HT-29 (cell line): ENCODE results near the gene HELZ2. TPM values are rescaled to one million over a fixed set of nuclear protein-coding genes. Genes with fewer than 3 reads are reported as not detected.

Experiments used
- DNase-seq: peaks from one replicate; pipeline ENCODE4 v3.0.0-alpha.2; 2015; ENCODE audit warnings: low spot score
- total RNA-seq: library from RNA; depleted of rRNA; stranded (reverse); fragments of >200 nt; shearing (Covaris generic); gene quantifications from 2 replicates; pipeline ENCODE4 v1.2.3, GENCODE V29; 2014

HELZ2 gene
- total RNA-seq, 1 experiment from 2014 or later = 163 TPM

DNA sequence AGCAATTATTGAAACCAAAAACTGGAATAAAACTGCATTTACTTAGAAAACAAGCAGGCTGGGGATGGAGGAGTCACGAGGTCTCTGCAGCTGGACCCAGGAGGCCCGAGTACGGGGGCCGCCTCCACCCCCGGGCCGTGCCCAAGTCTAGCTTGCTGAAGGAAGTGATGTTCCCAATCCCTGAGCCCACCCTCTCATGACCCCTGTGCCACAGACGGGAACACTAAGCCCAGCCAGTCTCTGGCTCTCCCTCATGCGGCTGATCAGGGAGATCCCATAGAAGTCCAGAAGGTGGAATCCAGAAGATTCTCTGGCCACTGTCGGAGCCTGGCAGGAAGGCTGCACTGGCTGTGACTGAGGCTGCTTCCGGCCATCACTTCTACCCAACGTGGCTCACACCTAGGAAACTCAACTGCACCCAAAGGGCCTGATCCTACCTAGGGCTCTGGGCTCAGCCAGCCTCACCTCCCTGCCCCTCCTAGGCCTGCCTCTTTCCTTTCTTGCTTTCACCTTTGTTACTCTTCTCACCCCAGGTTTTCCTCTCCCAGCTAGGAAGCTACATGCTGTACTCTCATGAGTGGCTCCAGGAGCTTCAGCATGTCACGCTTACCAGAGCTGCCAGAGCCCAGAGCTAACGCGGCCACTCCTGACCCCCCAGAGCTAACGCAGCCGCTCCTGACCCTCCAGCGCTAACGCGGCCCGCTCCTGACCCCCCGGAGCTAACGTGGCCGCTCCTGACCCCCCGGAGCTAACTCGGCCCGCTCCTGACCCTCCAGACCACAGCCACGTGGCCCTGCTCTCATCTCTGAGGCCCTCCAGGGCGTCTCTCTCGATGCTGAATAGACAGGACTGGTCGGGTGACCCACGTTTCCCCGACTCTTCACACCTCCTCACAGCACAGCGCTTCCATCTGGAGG is 24.7 kb upstream of the HELZ2 start:
- no peak for DNase-seq

- peak; percentile 63 for DNase-seq
These were observed 23.8 kb upstream of the HELZ2 start for GRCh38 chr20:63597651-63598478.

DNA sequence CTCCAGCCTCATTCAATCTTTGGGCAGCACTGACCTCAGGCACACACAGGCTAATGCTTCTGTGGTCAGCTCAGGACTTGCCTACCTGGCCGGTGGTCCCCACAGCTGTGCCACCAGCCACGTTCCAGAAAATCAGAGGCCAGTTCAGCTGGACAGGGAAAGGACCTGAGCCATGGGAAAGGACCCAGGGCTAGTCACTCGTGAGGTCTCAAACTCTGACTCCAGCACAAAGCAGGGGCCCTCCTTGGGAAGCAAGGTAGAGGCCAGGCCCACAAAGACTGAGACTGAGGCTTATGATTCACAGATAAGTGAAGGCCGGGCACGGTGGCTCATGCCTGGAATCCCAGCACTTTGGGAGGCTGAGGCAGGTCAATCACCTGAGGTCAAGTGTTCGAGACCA is 22.4 kb upstream of the HELZ2 start:
- no peak for DNase-seq

DNA sequence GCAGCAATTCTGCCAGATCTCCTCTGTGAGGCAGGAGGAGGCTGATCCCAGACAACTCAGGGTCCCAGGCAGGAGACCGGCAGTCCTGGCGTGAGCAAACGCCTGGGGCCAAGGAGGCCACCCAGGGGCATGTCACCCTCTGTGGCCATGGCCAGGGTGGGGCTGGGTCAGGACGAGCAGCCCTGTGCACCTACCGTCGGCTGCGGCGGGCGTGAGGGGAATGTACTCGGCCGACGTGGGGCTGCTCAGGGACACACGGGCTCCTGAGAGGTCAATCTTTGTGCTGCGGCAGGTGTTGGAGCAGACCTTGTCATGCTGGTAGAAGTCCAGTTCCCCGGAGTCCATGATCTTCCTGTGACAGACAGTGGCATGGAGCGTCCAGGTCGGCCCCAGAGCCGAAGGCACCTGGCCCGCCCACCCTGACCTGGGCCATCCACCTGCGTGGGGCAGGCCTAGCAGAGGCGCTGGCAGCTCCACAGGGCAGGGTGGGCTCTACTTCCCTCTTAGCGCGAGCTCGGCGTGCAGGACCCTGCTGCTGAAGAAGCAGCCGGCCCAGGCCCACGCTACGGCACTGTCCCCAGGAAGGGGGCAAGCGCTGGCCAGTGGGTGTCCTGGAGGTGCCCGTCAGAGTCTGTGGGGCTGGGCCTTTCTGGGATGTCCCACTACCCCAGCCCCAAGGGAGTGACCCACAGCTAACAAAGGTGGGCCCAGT is 21.5 kb upstream of the HELZ2 start:
- DNase-seq = no peak

GRCh38 chr20:63594043-63594561 is 20.1 kb upstream of the HELZ2 start:
- no peak for DNase-seq

DNA sequence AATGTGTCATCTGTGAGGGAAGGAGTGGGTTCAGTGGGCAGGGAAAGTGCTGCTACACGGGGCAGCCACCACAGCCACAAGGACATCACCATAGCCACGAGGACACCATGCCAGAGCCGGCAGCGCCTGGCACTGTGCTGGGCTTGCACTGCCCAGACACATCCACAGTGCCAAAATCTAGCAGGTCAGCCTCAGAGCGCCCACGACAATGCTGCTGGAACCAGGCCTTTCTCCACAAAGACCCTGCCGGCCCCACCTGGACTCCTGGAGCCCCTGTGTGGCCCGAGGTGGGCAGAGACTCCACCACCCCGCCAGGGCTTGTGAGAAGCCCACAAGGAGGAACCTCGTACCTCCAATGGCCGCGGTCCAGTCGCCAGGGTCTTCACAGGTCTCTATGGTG is 18.6 kb upstream of the HELZ2 start:
- no peak for DNase-seq

DNA sequence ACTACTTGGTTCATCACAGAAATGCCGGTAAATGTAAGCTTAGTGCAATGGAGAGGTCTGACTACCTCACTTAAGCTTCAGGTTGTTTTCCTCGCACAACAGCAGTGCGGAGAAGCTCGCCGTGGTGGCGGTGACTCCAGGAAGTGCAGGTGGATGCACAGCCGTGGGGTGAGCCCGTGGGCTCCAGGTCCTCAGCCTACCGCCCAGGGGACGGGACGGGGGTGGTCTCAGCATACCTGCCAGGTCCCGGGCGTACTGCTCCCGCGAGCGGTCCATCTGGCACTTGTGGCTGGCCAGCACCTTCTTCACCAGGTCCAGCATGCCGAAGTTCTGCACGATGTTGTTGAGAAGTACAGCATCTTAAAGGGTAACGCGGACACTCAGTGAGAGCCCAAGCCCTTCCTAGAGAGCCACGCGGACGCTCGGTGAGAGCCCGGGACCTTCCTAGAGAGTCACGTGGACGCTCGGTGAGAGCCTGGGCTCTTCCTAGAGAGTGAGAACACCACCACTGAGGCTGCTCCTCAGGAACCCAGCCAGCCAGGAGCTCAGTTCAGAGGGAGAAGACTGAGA is 17.8 kb upstream of the HELZ2 start:
- DNase-seq = no peak

DNA sequence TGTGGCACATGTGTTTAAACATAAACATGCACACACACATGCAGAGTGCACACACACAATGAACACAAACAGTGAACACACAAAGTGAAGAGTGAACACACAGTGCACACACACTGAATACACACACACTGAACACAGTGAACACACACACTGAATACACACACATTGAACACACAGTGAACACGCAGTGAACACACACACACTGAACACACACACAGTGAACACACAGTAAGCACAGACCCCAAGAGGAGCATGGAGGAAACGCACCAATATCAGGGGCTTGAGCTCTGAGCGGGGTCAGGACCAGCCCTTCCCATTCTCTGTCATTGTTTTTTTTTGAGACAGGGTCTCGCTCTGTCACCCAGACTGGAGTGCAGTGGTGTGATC is 17.1 kb upstream of the HELZ2 start:
- no peak for DNase-seq

- DNase-seq = no peak
These were observed 16.4 kb upstream of the HELZ2 start for GRCh38 chr20:63590218-63591146.

GRCh38 chr20:63589261-63590217 is 15.5 kb upstream of the HELZ2 start:
- DNase-seq = no peak

DNA sequence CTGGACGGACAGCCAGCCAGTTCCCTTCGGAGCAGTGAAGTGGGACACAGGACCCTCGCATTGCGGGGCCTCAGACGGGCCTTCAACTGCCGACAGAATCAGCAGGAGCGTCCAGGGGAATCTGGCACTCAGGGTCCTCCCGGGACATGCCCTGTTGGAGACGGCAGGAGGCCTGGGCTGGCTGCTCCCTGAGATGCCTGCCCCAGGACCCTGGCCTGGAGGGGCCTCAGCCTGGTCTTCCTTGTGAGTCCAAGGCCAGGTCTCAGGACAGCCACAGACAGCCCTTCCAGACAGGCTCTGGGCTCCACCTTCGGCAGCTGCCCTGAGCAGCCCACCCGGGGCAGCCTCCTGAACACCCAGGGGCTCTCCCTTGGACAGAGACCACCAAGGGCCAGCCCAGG is 14.6 kb upstream of the HELZ2 start:
- DNase-seq = no peak

DNA sequence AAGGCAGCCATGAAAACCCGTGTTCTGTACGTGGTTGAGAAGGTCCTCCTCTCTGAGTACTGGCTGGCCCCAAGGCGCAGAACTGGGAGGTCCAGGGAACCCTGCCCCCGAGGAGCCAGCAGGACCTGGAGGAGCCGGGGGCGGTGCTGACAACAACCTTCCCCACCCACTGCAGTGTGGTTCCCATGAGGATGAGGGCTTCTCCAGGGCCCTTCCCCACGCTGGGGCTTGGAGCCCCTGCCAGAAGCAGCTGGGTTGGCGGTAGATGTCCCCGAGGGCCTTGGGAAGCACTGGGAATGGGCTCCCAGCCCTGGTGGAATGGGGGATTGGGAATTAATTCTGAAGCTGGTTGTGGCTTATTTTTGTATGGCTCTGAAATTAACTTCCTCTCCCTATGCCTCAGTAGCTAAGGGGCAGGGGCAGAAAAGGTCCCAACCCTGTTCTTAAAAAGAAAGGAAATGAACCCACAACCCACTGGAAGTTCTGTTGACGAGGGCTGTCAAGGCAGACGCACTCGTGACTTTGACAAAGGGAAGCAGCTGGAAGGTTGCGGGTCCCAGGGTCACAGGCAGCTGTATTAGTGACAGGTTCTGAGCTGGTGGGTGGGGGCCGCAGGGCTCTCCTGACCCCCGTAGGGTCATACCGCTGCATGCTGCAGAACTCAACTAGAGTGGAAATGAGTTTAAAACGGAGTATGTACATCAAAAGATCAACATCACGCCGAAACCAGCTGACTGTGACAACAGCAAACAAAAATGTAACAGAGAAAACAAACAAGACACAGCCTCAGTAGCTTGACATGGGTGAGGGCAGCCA is 13.9 kb upstream of the HELZ2 start:
- no peak for DNase-seq

DNA sequence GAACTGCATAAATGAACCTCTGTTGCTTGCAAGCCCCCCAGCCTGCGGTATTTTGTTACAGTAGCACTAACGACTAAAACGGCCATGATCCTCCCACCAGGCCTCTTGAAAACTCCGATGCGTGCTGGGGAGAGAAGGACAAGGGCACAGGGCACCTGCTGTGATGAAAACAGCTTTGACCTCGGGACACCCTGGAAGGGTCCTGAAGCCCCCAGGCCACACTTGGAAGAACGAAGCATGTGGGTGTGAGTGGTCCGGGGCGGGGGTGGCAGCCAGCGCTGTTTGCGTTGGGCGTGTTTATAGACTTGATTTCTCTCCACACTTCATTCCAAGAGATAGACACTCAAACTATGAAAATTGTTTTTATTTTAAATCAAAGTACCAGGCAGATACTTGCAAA is 13.2 kb upstream of the HELZ2 start:
- no peak for DNase-seq

DNA sequence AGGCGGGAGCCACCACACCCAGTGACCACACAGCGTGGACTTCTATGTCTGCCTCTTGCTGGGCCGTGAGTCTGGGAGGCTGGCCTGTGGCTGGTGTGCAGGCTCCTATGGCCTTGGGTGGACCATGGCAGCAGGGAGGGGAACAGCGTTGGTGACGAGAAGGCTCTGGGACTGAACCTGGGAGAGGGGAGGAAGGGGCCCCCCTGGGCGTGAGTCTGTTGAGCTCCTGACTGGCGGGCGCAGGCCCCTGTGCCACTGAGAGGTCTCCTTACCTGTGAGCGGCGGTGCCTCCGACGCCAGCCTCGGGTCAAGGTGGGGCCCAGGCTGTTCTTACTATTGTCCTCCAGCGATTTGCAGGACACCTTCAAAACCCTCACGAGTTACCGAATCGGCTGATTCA is 12.8 kb upstream of the HELZ2 start:
- DNase-seq = no peak

DNA sequence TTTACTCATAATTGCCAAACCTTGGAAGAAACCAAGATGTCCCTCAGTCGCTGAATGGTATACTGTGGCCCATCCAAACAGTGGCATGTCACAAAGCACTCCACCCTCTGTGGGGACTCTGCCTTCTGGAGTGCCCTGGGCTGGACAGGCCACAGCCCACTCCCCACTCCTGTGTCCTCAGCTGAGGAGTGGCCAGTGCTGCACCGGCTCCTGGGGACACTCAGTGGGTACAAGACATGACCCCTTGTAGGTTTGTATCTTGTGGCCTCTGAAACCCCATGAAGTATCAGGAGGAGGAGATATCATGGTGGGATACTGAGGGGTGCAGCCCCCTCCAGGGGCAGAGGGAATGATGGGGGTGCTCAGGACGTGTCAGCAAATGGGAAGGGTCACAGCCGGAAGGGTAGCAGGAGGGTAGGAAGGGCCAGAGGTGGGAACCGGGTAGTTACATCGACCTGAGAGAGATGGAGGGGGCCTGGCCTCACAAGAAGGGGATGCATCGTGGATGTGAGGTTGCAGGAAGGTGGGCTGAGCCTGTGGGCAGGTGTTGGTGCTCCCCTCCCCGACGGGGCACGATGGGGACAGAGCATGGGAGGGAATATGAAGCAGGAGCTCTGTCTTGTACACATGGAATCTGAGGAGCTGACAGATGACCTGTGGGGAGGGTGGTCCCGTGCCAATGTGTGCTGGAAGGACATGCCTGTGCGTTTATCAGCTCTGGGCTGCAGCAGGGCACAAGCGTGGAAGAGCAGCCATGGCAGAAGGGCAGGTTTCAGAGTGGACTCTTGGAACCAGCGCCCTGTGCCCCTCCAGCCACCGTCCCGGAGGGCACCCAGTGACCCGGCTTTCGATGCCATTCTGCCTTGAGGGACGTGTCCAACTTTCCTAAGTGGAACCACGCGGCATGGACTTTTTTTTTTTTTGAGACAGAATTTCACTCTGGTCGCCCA is 11.9 kb upstream of the HELZ2 start:
- no peak for DNase-seq

DNA sequence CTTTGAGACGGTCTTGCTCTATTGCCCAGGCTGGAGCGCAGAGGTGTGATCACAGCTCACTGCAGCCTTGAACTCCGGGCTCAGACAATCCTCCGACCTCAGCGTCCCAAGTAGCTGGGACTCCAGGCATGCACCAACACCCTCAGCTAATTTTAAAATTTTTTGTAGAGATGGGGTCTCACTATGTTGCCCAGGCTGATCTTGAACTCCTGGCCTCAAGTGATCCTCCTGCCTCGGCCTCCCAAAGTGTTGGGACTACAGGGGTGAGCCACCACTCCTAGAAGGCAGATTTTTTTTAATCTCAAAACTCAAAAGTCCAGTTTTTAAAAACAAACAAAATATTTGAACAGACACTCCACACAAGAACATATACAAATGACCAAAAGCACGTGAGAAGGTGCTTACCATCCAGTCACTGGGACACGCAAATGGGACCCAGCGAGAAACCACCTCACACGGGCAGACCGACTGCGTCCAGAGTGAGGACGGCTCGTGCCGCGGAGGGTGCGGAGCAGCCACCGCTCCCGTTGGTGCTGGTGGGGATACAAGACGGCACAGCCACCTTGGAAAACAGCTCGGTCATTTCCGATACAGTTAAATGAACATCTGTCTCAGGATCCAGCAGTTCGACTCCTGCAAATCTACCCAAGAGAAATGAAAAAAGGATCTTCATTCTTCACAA is 8.5 kb upstream of the HELZ2 start:
- no peak for DNase-seq
